RWPE2 (cell line): Measurements from ENCODE around the gene SAMD3.
"Not testable (repeated sequence)": the region's sequence is repeated elsewhere in the genome, so short reads cannot be mapped to it uniquely, and the experiment has no call there.

ENCODE experiments used
- ATAC-seq: fragments of 200-7000 bp; cut with Tn5 transposase; 3 replicates; pipeline ENCODE4 v1.9.1; 2021; ENCODE audit warnings: low read depth
- DNase-seq: peaks from one replicate; pipeline ENCODE4 v3.0.0-alpha.2; 2020; ENCODE audit warnings: low spot score
- H3K27ac ChIP-seq: fragments of 450-650 bp; 2 replicates; pipeline ENCODE4 v1.5.1; 2017; ENCODE audit warnings: mild to moderate bottlenecking; ENCODE audit not compliant: poor library complexity, severe bottlenecking
- H3K27me3 ChIP-seq: fragments of 250-450 bp; sonication (Bioruptor Pico); 2 replicates; pipeline ENCODE4 v1.5.1; 2021; ENCODE audit warnings: mild to moderate bottlenecking, moderate library complexity; ENCODE audit not compliant: insufficient read depth, poor library complexity, severe bottlenecking
- H3K36me3 ChIP-seq: fragments of 250-450 bp; sonication (Bioruptor Pico); 2 replicates; pipeline ENCODE4 v1.5.1; 2020; ENCODE audit warnings: low read depth, mild to moderate bottlenecking, moderate library complexity
- H3K4me1 ChIP-seq: fragments of 250-450 bp; sonication (Bioruptor Pico); 2 replicates; pipeline ENCODE4 v1.5.1; 2021; ENCODE audit warnings: mild to moderate bottlenecking, moderate library complexity; ENCODE audit not compliant: insufficient read depth, poor library complexity, severe bottlenecking
- H3K4me3 ChIP-seq: fragments of 250-450 bp; sonication (Bioruptor Pico); 2 replicates; pipeline ENCODE4 v1.5.1; 2021; ENCODE audit warnings: mild to moderate bottlenecking, moderate library complexity; ENCODE audit not compliant: severe bottlenecking
- H3K9me3 ChIP-seq: fragments of 250-450 bp; sonication (Bioruptor Pico); 2 replicates; pipeline ENCODE4 v1.5.1; 2021; ENCODE audit warnings: mild to moderate bottlenecking, moderate library complexity; ENCODE audit not compliant: severe bottlenecking
- CTCF ChIP-seq: fragments of 450-650 bp; IDR thresholded peaks from one replicate; pipeline ENCODE4 v1.5.1; 2017; ENCODE audit warnings: mild to moderate bottlenecking, moderate library complexity; ENCODE audit not compliant: poor library complexity, severe bottlenecking

Gene SAMD3

GRCh38 chr6:130200020-130200419 is 22.7 kb downstream of the SAMD3 start:
- no peak for ATAC-seq
- no peak for TF ChIP-seq CTCF
- H3K9me3 ChIP-seq = no peaks in the 10 kb centered on the region
- H3K27me3 ChIP-seq = no peaks in the 10 kb centered on the region
- no peak overlapping the region for H3K27ac ChIP-seq
- no peak for DNase-seq
- H3K4me3 ChIP-seq = no peak overlapping the region
- H3K4me1 ChIP-seq = no peaks in the 10 kb centered on the region
- H3K36me3 ChIP-seq = no peaks in the 10 kb centered on the region

- Histone ChIP-seq H3K4me1 (no peaks in the 10 kb centered on the region), H3K4me3 (no peak overlapping the region), H3K36me3 (no peaks in the 10 kb centered on the region), H3K27ac (no peak overlapping the region), H3K27me3 (no peaks in the 10 kb centered on the region), H3K9me3 (no peaks in the 10 kb centered on the region)
- DNase-seq (no peak), ATAC-seq (no peak)
- TF ChIP-seq CTCF = no peak
Measured at GRCh38 chr6:130198483-130199035, 24.2 kb downstream of the SAMD3 start.

- H3K4me3 ChIP-seq, DNase-seq, H3K36me3 ChIP-seq, H3K9me3 ChIP-seq, H3K4me1 ChIP-seq, H3K27me3 ChIP-seq, ATAC-seq, H3K27ac ChIP-seq: not testable (repeated sequence)
Measured at GRCh38 chr6:130197816-130198482, 24.8 kb downstream of the SAMD3 start.

GRCh38 chr6:130194434-130194833 is 28.3 kb downstream of the SAMD3 start:
- DNase-seq, H3K27ac ChIP-seq, H3K27me3 ChIP-seq, H3K4me3 ChIP-seq, H3K36me3 ChIP-seq, ATAC-seq, H3K9me3 ChIP-seq, H3K4me1 ChIP-seq: not testable (repeated sequence)

GRCh38 chr6:130190701-130191690 is 31.8 kb downstream of the SAMD3 start:
- no peak for TF ChIP-seq CTCF

More at GRCh38 chr6:130190701-130191690, 31.8 kb downstream of the SAMD3 start:
- Histone ChIP-seq H3K9me3 (no peaks in the 10 kb centered on the region), H3K4me3 (no peak overlapping the region), H3K36me3 (no peaks in the 10 kb centered on the region), H3K27me3 (no peaks in the 10 kb centered on the region), H3K27ac (no peak overlapping the region), H3K4me1 (no peaks in the 10 kb centered on the region)
- ATAC-seq (no peak), DNase-seq (no peak)
